Esophagus (tissue), 2 donors: Measurements from ENCODE around the gene HSPA6. TPM values are rescaled to one million over a fixed set of nuclear protein-coding genes. Genes with fewer than 3 reads are reported as not detected.

Source experiments
- polyA plus RNA-seq, 2 donors: library from polyadenylated mRNA; stranded (reverse); fragments of 200-250 nt; gene quantifications; one replicate each; pipeline ENCODE4 v1.2.3, GENCODE V29; 2013
- donor health status: healthy with polysubstance abuse.
- donor health status: Bipolar disorder and iron deficiency.

Gene HSPA6
- polyA plus RNA-seq, 2 donors = 0.79 to 1.2 TPM

Other genes starting within 250 kb of the HSPA6 start
- 1 to 10 TPM; 1.4 to 1.6 TPM for gene MPZ, start 214.6 kb upstream of the HSPA6 start, polyA plus RNA-seq
- gene SDHC, start 210.2 kb upstream of the HSPA6 start, polyA plus RNA-seq = 100 to 1,000 TPM in 1 of 2 donors, 10 to 100 TPM in 1; 40.6 to 148 TPM
- not detected for gene CFAP126, start 156.7 kb upstream of the HSPA6 start, polyA plus RNA-seq
- 1 to 10 TPM; 2.2 to 2.3 TPM for gene FCGR2A, start 19.1 kb upstream of the HSPA6 start, polyA plus RNA-seq
- gene FCGR3A, start 25.3 kb downstream of the HSPA6 start, polyA plus RNA-seq = 1 to 10 TPM in 1 of 2 donors, under 1 TPM in 1; 0.57 to 1.0 TPM
- gene FCGR3B, start 106.6 kb downstream of the HSPA6 start, polyA plus RNA-seq = under 1 TPM; 0.04 to 0.08 TPM
- 1 to 10 TPM; 1.6 to 2.7 TPM for gene FCGR2B, start 138.6 kb downstream of the HSPA6 start, polyA plus RNA-seq
- gene FCRLA, start 182.7 kb downstream of the HSPA6 start, polyA plus RNA-seq = under 1 TPM; 0.02 to 0.29 TPM
- gene FCRLB, start 197.0 kb downstream of the HSPA6 start, polyA plus RNA-seq = under 1 TPM; 0.24 to 0.34 TPM
- gene DUSP12, start 225.2 kb downstream of the HSPA6 start, polyA plus RNA-seq = 10 to 100 TPM in 1 of 2 donors, 1 to 10 TPM in 1; 6.5 to 14.5 TPM
- gene ATF6, start 241.8 kb downstream of the HSPA6 start, polyA plus RNA-seq = 1 to 10 TPM; 2.5 to 6.5 TPM